Measurements from ENCODE around the gene LRRC32.
A peak's percentile ranks its signal among the peaks of the same experiment; 100 is the strongest.

Gene LRRC32

GRCh38 chr11:76699451-76700091, 29.0 kb upstream of the LRRC32 start:
- no peak for DNase-seq

DNA sequence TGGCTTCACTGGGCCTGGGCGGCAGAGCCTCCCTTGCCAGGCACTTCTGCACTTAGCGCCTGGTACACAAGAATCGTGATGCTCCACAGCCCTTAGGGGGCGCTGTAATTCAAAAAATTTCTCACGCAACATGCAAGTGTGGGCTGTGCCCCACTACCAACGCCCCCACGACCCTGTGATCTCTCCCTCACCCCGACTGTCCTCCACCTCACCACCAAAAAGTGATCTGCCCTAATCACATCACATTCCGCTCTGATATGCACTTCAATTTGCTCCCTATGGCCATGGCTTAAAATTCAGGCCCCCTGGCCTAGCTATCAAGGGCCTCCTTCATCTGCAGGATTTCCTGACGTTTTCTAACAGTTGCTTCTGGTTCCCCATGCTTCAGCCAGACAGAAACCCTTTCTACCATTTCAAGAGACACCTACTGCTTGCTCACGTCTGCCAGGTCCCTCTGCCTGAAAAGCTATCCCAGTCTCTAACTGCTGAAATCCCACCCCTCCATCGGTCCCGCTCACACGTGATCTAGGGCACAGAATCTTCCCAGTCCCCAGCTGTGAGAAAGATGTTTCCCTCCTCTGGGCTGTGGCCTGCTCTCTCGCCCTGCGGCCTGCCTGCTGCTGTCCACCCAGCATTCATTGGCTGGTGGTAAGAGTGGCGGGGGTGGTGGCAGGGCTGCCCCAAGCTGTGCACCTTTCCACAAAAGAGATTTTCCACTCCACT, 27.9 kb upstream of the LRRC32 start:
- no peak for DNase-seq

- DNase-seq, result no peak
Measured at GRCh38 chr11:76696756-76697155, 26.2 kb upstream of the LRRC32 start.

- no peak for DNase-seq
Measured at GRCh38 chr11:76695771-76696170, 25.2 kb upstream of the LRRC32 start.

DNA sequence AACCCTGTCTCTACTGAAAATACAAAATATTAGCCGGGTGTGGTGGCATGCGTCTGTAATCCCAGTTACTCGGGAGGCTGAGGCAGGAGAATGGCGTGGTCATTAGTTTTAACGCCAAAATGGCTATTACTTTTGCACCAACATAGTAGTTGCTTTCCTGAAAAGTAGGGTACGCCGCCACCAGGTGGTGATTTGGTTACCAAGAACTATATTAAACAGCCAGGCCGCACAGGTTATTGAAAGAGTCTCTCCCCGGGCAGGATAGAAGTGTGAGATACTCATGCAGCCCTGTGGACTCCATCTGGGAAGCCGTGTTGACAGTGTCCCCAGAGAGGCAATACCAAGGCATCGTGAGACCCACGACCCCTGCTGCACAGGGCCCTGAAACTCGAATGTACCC, 24.6 kb upstream of the LRRC32 start:
- no peak for DNase-seq

GRCh38 chr11:76694664-76695063, 24.1 kb upstream of the LRRC32 start:
- DNase-seq, result no peak

- no peak for DNase-seq
Measured at GRCh38 chr11:76693806-76694205, 23.3 kb upstream of the LRRC32 start.

- DNase-seq, result no peak
Measured at GRCh38 chr11:76692956-76693355, 22.4 kb upstream of the LRRC32 start.

DNA sequence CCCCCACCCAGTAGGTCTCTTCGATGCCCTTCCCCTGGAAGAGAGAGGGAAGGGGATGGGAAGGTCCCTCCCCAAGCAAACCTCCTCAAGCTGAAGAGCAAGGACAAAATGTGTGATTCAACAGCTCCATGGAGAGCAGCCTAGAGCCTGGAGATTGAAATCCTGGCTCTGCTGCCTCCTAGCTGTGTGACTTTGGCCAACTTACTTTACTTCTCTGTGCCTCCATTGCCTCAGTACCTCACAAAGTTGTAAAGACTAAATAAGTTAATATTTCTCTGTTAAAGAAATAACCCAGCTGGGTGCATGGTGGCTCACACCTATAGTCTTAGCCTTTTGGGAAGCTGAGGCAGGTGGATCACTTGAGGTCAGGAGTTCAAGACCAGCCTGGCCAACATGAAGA, 21.1 kb upstream of the LRRC32 start:
- no peak for DNase-seq

GRCh38 chr11:76690736-76691135, 20.2 kb upstream of the LRRC32 start:
- DNase-seq, result no peak

- DNase-seq, result no peak
Measured at GRCh38 chr11:76689313-76690260, 19.0 kb upstream of the LRRC32 start.

DNA sequence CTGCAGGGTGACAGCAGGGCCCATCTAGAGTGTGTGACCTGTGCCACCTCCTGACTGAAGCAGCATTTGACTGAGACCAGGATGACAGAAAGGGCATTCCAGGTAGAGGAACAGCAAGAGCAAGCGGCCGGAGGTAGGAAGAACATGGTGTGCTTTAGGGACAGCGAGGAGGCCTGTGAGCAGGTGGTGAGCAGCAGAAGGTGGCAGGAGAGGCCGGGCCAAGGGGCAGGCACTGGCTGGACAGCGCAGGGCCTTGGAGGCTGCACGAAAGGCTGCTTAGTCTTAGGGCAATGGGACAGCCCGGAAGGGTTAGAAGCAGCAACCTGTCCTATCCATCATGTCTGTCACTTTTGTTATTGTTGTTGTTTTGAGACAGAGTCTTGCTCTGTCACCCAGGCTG, 17.6 kb upstream of the LRRC32 start:
- no peak for DNase-seq

GRCh38 chr11:76686261-76687079, 15.9 kb upstream of the LRRC32 start:
- DNase-seq, result no peak

GRCh38 chr11:76685831-76686230, 15.3 kb upstream of the LRRC32 start:
- no peak for DNase-seq

DNA sequence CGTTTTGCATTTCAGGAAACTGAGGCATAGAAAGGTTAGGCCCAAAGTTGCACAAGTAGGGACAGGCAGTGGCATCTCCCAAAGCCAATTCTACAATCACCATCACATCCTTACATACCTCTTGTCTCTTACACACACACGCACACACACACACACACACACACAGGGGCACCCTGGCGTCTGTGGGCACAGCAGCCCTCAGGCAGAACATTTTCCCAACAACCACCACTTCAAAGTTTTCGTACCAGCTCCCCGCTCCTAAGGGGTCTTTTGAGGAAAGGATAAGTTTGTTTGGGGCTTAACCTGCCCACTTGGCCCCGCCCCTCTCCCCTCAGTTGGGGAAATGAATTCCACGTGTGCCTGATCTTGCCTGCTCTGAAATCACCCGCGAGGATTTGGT, 14.7 kb upstream of the LRRC32 start:
- DNase-seq, result no peak

- DNase-seq, result no peak
Measured at GRCh38 chr11:76684516-76684915, 14.0 kb upstream of the LRRC32 start.

DNA sequence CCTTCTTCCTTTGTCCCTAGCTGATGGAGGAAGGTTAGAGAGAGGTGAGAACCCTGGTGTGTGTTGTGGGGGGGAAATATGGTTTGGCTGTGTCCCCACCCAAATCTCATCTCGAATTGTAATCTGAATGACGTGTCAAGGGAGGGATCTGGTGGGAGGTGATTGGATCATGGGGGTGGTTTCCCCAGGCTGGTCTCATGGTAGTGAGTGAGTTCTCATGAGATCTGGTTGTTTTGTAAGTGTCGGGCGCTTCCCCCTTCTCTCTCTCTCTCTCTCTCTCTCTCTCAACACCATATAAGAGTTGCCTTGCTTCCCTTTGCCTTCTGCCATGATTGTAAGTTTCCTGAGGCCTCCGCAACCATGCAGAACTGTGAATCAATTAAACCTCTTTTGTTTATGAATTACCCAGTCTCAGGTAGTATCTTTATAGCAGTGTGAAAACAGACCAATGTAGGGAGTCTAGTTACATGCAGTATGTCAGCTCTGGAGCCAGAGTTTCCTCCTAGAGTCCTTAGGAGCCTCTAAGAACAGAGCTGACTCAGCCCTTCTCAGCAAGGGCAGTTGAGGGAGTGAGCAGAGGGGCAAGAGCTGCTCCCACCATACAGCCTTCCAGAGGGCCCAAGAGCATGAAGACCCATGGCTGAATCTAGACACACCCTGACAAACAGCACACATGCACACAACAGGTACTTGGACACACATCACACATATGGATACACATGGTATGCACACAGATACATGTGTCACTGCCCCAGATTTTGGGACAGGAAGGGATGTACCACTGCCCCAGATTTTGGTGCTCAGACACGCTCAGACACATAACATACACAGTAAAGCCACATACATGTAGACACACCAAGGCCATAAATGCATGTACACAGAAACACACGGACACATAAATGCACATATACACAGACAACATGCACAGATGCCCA, 12.9 kb upstream of the LRRC32 start:
- DNase-seq, result no peak

- no peak for DNase-seq
Measured at GRCh38 chr11:76682684-76683083, 12.1 kb upstream of the LRRC32 start.

GRCh38 chr11:76682106-76682505, 11.6 kb upstream of the LRRC32 start:
- no peak for DNase-seq

GRCh38 chr11:76680518-76681425, 10.2 kb upstream of the LRRC32 start:
- DNase-seq, result peak; percentile 92

GRCh38 chr11:76678321-76678720, 7.8 kb upstream of the LRRC32 start:
- no peak for DNase-seq

Measured in islet precursor cell (in vitro differentiated cells).